SK-N-SH treated with all-trans-retinoic acid at 6 μM for 48 hours (cell line): ENCODE data around the gene PLCL2.

Source experiments
- ATAC-seq: fragments of 200-7000 bp; cut with Tn5 transposase; 3 replicates; pipeline ENCODE4 v1.9.1; 2020; ENCODE audit warnings: mild to moderate bottlenecking, moderate library complexity
- CREB5 ChIP-seq: fragments of 250-450 bp; sonication (Bioruptor Pico); IDR thresholded peaks from 2 replicates; pipeline ENCODE4 v1.5.1; 2020; ENCODE audit warnings: low read depth, mild to moderate bottlenecking, moderate library complexity
- CSDC2 ChIP-seq: fragments of 250-450 bp; sonication (Bioruptor Pico); IDR thresholded peaks from 2 replicates; pipeline ENCODE4 v1.5.0; 2020; ENCODE audit warnings: mild to moderate bottlenecking, moderate library complexity
- CSRNP3 ChIP-seq: fragments of 250-450 bp; sonication (Bioruptor Pico); IDR thresholded peaks from 2 replicates; pipeline ENCODE4 v1.5.1; 2021; ENCODE audit warnings: mild to moderate bottlenecking, moderate library complexity
- ESRRG ChIP-seq: fragments of 250-450 bp; sonication (Bioruptor Pico); IDR thresholded peaks from 2 replicates; pipeline ENCODE4 v1.6.1; 2021; ENCODE audit warnings: mild to moderate bottlenecking
- GLIS3 ChIP-seq: fragments of 250-450 bp; sonication (Bioruptor Pico); IDR thresholded peaks from 2 replicates; pipeline ENCODE4 v1.5.0; 2020; ENCODE audit warnings: mild to moderate bottlenecking, moderate library complexity
- ISL1 ChIP-seq: fragments of 250-450 bp; sonication (Bioruptor Pico); IDR thresholded peaks from 2 replicates; pipeline ENCODE4 v2.1.2; 2022; ENCODE audit warnings: mild to moderate bottlenecking, moderate library complexity
- OSR1 ChIP-seq: fragments of 250-450 bp; sonication (Bioruptor Pico); IDR thresholded peaks from 2 replicates; pipeline ENCODE4 v1.8.0; 2022; ENCODE audit warnings: moderate library complexity, mild to moderate bottlenecking, inconsistent platforms
- PATZ1 ChIP-seq: fragments of 250-450 bp; sonication (Bioruptor Pico); IDR thresholded peaks from 2 replicates; pipeline ENCODE4 v1.8.0; 2020; ENCODE audit warnings: mild to moderate bottlenecking, moderate library complexity, borderline replicate concordance
- PPARA ChIP-seq: fragments of 250-450 bp; sonication (Bioruptor Pico); IDR thresholded peaks from 2 replicates; pipeline ENCODE4 v1.5.0; 2020; ENCODE audit warnings: mild to moderate bottlenecking, borderline replicate concordance
- RARB ChIP-seq: fragments of 250-450 bp; sonication (Bioruptor Pico); IDR thresholded peaks from 2 replicates; pipeline ENCODE4 v1.8.0; 2021; ENCODE audit warnings: mild to moderate bottlenecking, moderate library complexity
- SNAI2 ChIP-seq: fragments of 250-450 bp; sonication (Bioruptor Pico); IDR thresholded peaks from 2 replicates; pipeline ENCODE4 v1.5.0; 2020; ENCODE audit warnings: mild to moderate bottlenecking, moderate library complexity
- TCF4 ChIP-seq: fragments of 250-450 bp; sonication (Bioruptor Pico); IDR thresholded peaks from 2 replicates; pipeline ENCODE4 v1.8.0; 2021; ENCODE audit warnings: mild to moderate bottlenecking, moderate library complexity, borderline replicate concordance
- TOX ChIP-seq: fragments of 250-450 bp; sonication (Bioruptor Pico); IDR thresholded peaks from 2 replicates; pipeline ENCODE4 v1.8.0; 2021; ENCODE audit warnings: mild to moderate bottlenecking, moderate library complexity, borderline replicate concordance
- TSHZ2 ChIP-seq: fragments of 250-450 bp; sonication (Bioruptor Pico); IDR thresholded peaks from 2 replicates; pipeline ENCODE4 v1.5.0; 2020; ENCODE audit warnings: mild to moderate bottlenecking, moderate library complexity
- ZC3H10 ChIP-seq: fragments of 250-450 bp; sonication (Bioruptor Pico); IDR thresholded peaks from 2 replicates; pipeline ENCODE4 v1.5.1; 2021; ENCODE audit warnings: mild to moderate bottlenecking, moderate library complexity
- ZFP3 ChIP-seq: fragments of 250-450 bp; sonication (Bioruptor Pico); IDR thresholded peaks from 2 replicates; pipeline ENCODE4 v1.5.0; 2020; ENCODE audit warnings: mild to moderate bottlenecking, moderate library complexity
- ZFP30 ChIP-seq: fragments of 450-650 bp; formaldehyde crosslinking; IDR thresholded peaks from 2 replicates; pipeline ENCODE4 v1.5.0; 2022; ENCODE audit warnings: mild to moderate bottlenecking, moderate library complexity
- ZNF565 ChIP-seq: fragments of 450-650 bp; formaldehyde crosslinking; conservative IDR thresholded peaks from 2 replicates; pipeline ENCODE4 v1.5.0; 2020; ENCODE audit warnings: low read depth, mild to moderate bottlenecking, moderate library complexity
- ZNF70 ChIP-seq: fragments of 450-650 bp; formaldehyde crosslinking; IDR thresholded peaks from 2 replicates; pipeline ENCODE4 v1.5.0; 2020; ENCODE audit warnings: mild to moderate bottlenecking, moderate library complexity
- ZNF8 ChIP-seq: fragments of 450-650 bp; formaldehyde crosslinking; IDR thresholded peaks from 2 replicates; pipeline ENCODE4 v1.5.0; 2020; ENCODE audit warnings: mild to moderate bottlenecking, moderate library complexity

PLCL2 gene

GRCh38 chr3:16908016-16908807, 23.5 kb downstream of the PLCL2 start:
- no peak for ATAC-seq

GRCh38 chr3:16908896-16909295, 24.1 kb downstream of the PLCL2 start:
- no peak for ATAC-seq
- TF ChIP-seq CSRNP3 (CRISPR knock-in tag), result no peak
- no peak for TF ChIP-seq TSHZ2 (CRISPR knock-in tag)
- TF ChIP-seq RARB (CRISPR knock-in tag), result no peak
- no peak for TF ChIP-seq CREB5
- no peak for TF ChIP-seq PATZ1 (CRISPR knock-in tag)
- TF ChIP-seq ISL1, result no peak
- TF ChIP-seq TCF4 (CRISPR knock-in tag), result no peak
- TF ChIP-seq ESRRG (CRISPR knock-in tag), result no peak
- no peak for TF ChIP-seq OSR1 (CRISPR knock-in tag)
- no peak for TF ChIP-seq ZNF8 (CRISPR knock-in tag)
- TF ChIP-seq GLIS3 (CRISPR knock-in tag), result no peak
- no peak for TF ChIP-seq ZNF70 (CRISPR knock-in tag)
- TF ChIP-seq SNAI2 (CRISPR knock-in tag), result no peak
- TF ChIP-seq CSDC2 (CRISPR knock-in tag), result no peak
- no peak for TF ChIP-seq ZNF565 (CRISPR knock-in tag)
- no peak for TF ChIP-seq ZFP30 (CRISPR knock-in tag)

More at GRCh38 chr3:16908016-16908807, 23.5 kb downstream of the PLCL2 start:
- TF ChIP-seq CSDC2 (CRISPR knock-in tag) (no peak), ZC3H10 (no peak), ESRRG (CRISPR knock-in tag) (no peak), ZNF565 (CRISPR knock-in tag) (no peak), PPARA (CRISPR knock-in tag) (no peak), CSRNP3 (CRISPR knock-in tag) (no peak), TOX (no peak), OSR1 (CRISPR knock-in tag) (no peak), RARB (CRISPR knock-in tag) (no peak), CREB5 (no peak), SNAI2 (CRISPR knock-in tag) (no peak), PATZ1 (CRISPR knock-in tag) (no peak), ISL1 (no peak), ZNF8 (CRISPR knock-in tag) (no peak), ZNF70 (CRISPR knock-in tag) (no peak), ZFP3 (CRISPR knock-in tag) (no peak)
